Mesendoderm (in vitro differentiated cells): ENCODE results near the gene CLNS1A.

Source experiments
- DNase-seq: peaks from one replicate; pipeline ENCODE4 v3.0.0; 2013
- H2AK5ac ChIP-seq: 2 replicates; pipeline ENCODE4 v1.6.1; 2013; ENCODE audit warnings: low read length, inconsistent platforms
- H2BK120ac ChIP-seq: 2 replicates; pipeline ENCODE4 v1.6.1; 2013; ENCODE audit warnings: low read depth, mild to moderate bottlenecking, low read length, moderate library complexity, mixed read lengths
- H2BK15ac ChIP-seq: replicated peaks from 2 replicates; pipeline ENCODE4 v1.6.1; 2013; ENCODE audit warnings: low read depth, mild to moderate bottlenecking, moderate library complexity
- H2BK5ac ChIP-seq: 2 replicates; pipeline ENCODE4 v1.6.1; 2013; ENCODE audit warnings: low read length, inconsistent platforms
- H3K18ac ChIP-seq: 2 replicates; pipeline ENCODE4 v1.6.1; 2013; ENCODE audit warnings: mild to moderate bottlenecking, low read length, mixed read lengths
- H3K23ac ChIP-seq: one replicate; pipeline ENCODE4 v1.6.1; 2013; ENCODE audit warnings: low read length
- H3K27ac ChIP-seq: 2 replicates; pipeline ENCODE4 v1.5.1; 2013; ENCODE audit warnings: low read depth, mild to moderate bottlenecking, inconsistent platforms, low read length, moderate library complexity
- H3K27me3 ChIP-seq: 2 replicates; pipeline ENCODE4 v1.6.1; 2013; ENCODE audit warnings: low read length, control low read depth, mild to moderate bottlenecking, inconsistent platforms; ENCODE audit not compliant: insufficient read depth, poor library complexity
- H3K36me3 ChIP-seq: 2 replicates; pipeline ENCODE4 v1.6.1; 2013; ENCODE audit warnings: low read length, inconsistent platforms; ENCODE audit not compliant: control insufficient read depth, insufficient read depth
- H3K4ac ChIP-seq: one replicate; pipeline ENCODE4 v1.6.1; 2013; ENCODE audit warnings: low read depth, mild to moderate bottlenecking, low read length, moderate library complexity
- H3K4me1 ChIP-seq: 2 replicates; pipeline ENCODE4 v1.6.1; 2013; ENCODE audit warnings: low read depth, low read length, inconsistent platforms; ENCODE audit not compliant: control insufficient read depth
- H3K4me2 ChIP-seq: 2 replicates; pipeline ENCODE4 v1.6.1; 2013; ENCODE audit warnings: low read length
- H3K4me3 ChIP-seq: 2 replicates; pipeline ENCODE4 v1.5.1; 2013; ENCODE audit warnings: mild to moderate bottlenecking, low read length
- H3K56ac ChIP-seq: one replicate; pipeline ENCODE4 v1.6.1; 2013; ENCODE audit warnings: low read length
- H3K79me1 ChIP-seq: 2 replicates; pipeline ENCODE4 v1.6.1; 2013; ENCODE audit warnings: low read length, inconsistent platforms
- H3K79me2 ChIP-seq: 2 replicates; pipeline ENCODE4 v1.6.1; 2013; ENCODE audit warnings: mild to moderate bottlenecking, low read length; ENCODE audit not compliant: control insufficient read depth, insufficient read depth
- H3K9ac ChIP-seq: 2 replicates; pipeline ENCODE4 v1.6.1; 2013; ENCODE audit warnings: low read length, inconsistent platforms
- H4K5ac ChIP-seq: one replicate; pipeline ENCODE4 v1.6.1; 2013; ENCODE audit warnings: low read length
- H4K8ac ChIP-seq: one replicate; pipeline ENCODE4 v1.6.1; 2013; ENCODE audit warnings: low read depth, mild to moderate bottlenecking, control low read depth, low read length, moderate library complexity
- WGBS: extraction: QIAGEN DNeasy Blood & Tissue Kit; methylation state at CpG from one replicate; pipeline ENCODE4 v1.1.7; 2013; ENCODE audit warnings: low lambda C conversion rate, missing lambda C conversion rate; ENCODE audit not compliant: insufficient coverage; ENCODE audit errors: extremely low coverage; 5-methylcytosine and 5-hydroxymethylcytosine counted together

Gene CLNS1A

GRCh38 chr11:77656362-77656761 is 18.8 kb upstream of the CLNS1A start:
- Histone ChIP-seq H3K27me3 (no peaks in the 10 kb centered on the region), H3K56ac (no peak overlapping the region), H3K36me3 (no peaks in the 10 kb centered on the region), H3K27ac (no peak overlapping the region), H3K23ac (no peak overlapping the region), H4K5ac (no peak overlapping the region), H2BK5ac (no peak overlapping the region), H3K18ac (no peak overlapping the region), H3K79me2 (no peaks in the 10 kb centered on the region), H3K4me1 (no peaks in the 10 kb centered on the region), H3K4ac (no peak overlapping the region), H3K4me2 (no peak overlapping the region), H4K8ac (no peak overlapping the region), H3K79me1 (no peaks in the 10 kb centered on the region), H3K9ac (no peak overlapping the region), H2BK15ac (no peak overlapping the region), H3K4me3 (no peak overlapping the region), H2BK120ac (no peak overlapping the region), H2AK5ac (no peak overlapping the region)
- no CpG with 5 or more reads among the region's 7 CpGs for WGBS
- peak; percentile 49 for DNase-seq

- Histone ChIP-seq H3K23ac (no peak overlapping the region), H2AK5ac (no peak overlapping the region), H4K5ac (no peak overlapping the region), H2BK5ac (no peak overlapping the region), H3K79me2 (no peaks in the 10 kb centered on the region), H3K4me2 (no peak overlapping the region), H3K9ac (no peak overlapping the region), H3K27ac (no peak overlapping the region), H3K36me3 (no peaks in the 10 kb centered on the region), H3K4me3 (no peak overlapping the region), H3K4ac (no peak overlapping the region), H3K18ac (no peak overlapping the region), H3K79me1 (no peaks in the 10 kb centered on the region), H4K8ac (no peak overlapping the region), H3K27me3 (no peaks in the 10 kb centered on the region), H2BK15ac (no peak overlapping the region), H3K56ac (no peak overlapping the region), H2BK120ac (no peak overlapping the region), H3K4me1 (no peaks in the 10 kb centered on the region)
- DNase-seq, result peak; percentile 25
- no CpG with 5 or more reads among the region's 4 CpGs for WGBS
These were observed 17.3 kb upstream of the CLNS1A start for GRCh38 chr11:77654770-77655434.

GRCh38 chr11:77650123-77650522 is 12.5 kb upstream of the CLNS1A start:
- no peaks in the 10 kb centered on the region for H3K4me1 ChIP-seq
- H3K4ac ChIP-seq, result no peak overlapping the region
- no peak overlapping the region for H2BK15ac ChIP-seq
- H3K27ac ChIP-seq, result no peak overlapping the region
- H3K18ac ChIP-seq, result no peak overlapping the region
- no peaks in the 10 kb centered on the region for H3K79me1 ChIP-seq
- no peak overlapping the region for H2BK120ac ChIP-seq
- no peak overlapping the region for H2BK5ac ChIP-seq
- no peaks in the 10 kb centered on the region for H3K36me3 ChIP-seq
- H3K79me2 ChIP-seq, result no peaks in the 10 kb centered on the region
- H3K27me3 ChIP-seq, result no peaks in the 10 kb centered on the region
- H3K4me3 ChIP-seq, result no peak overlapping the region
- H2AK5ac ChIP-seq, result no peak overlapping the region
- no peak overlapping the region for H4K8ac ChIP-seq
- H4K5ac ChIP-seq, result no peak overlapping the region
- H3K9ac ChIP-seq, result no peak overlapping the region
- DNase-seq, result no peak
- WGBS, result no CpG with 5 or more reads among the region's 3 CpGs
- no peak overlapping the region for H3K23ac ChIP-seq
- H3K4me2 ChIP-seq, result no peak overlapping the region
- H3K56ac ChIP-seq, result no peak overlapping the region

GRCh38 chr11:77647654-77648305 is 10.2 kb upstream of the CLNS1A start:
- Histone ChIP-seq H3K56ac (no peak overlapping the region), H3K79me1 (no peaks in the 10 kb centered on the region), H2BK15ac (no peak overlapping the region), H3K4me3 (no peak overlapping the region), H3K79me2 (no peaks in the 10 kb centered on the region), H3K27me3 (no peaks in the 10 kb centered on the region), H4K5ac (no peak overlapping the region), H3K4ac (no peak overlapping the region), H3K9ac (no peak overlapping the region), H2AK5ac (no peak overlapping the region), H3K18ac (no peak overlapping the region), H3K27ac (no peak overlapping the region), H2BK5ac (no peak overlapping the region), H4K8ac (no peak overlapping the region), H3K36me3 (no peaks in the 10 kb centered on the region), H3K4me2 (no peak overlapping the region), H2BK120ac (no peak overlapping the region), H3K23ac (no peak overlapping the region), H3K4me1 (no peaks in the 10 kb centered on the region)
- no CpG with 5 or more reads among the region's 3 CpGs for WGBS
- DNase-seq, result no peak

GRCh38 chr11:77644887-77645286 is 7.3 kb upstream of the CLNS1A start:
- Histone ChIP-seq H2AK5ac (no peak overlapping the region), H4K5ac (no peak overlapping the region), H3K79me2 (no peaks in the 10 kb centered on the region), H3K79me1 (no peaks in the 10 kb centered on the region), H3K27me3 (no peaks in the 10 kb centered on the region), H3K4me1 (no peaks in the 10 kb centered on the region), H3K4ac (no peak overlapping the region), H3K23ac (no peak overlapping the region), H4K8ac (no peak overlapping the region), H3K36me3 (no peaks in the 10 kb centered on the region), H2BK120ac (no peak overlapping the region), H3K27ac (no peak overlapping the region), H3K4me2 (no peak overlapping the region), H2BK5ac (no peak overlapping the region), H3K56ac (no peak overlapping the region), H3K9ac (no peak overlapping the region), H3K4me3 (no peak overlapping the region), H2BK15ac (no peak overlapping the region), H3K18ac (no peak overlapping the region)
- WGBS, result no CpG with 5 or more reads among the region's 1 CpG
- no peak for DNase-seq

- Histone ChIP-seq H3K56ac (no peak overlapping the region), H2BK5ac (no peak overlapping the region), H3K27ac (no peak overlapping the region), H3K36me3 (no peaks in the 10 kb centered on the region), H2BK120ac (no peak overlapping the region), H2AK5ac (no peak overlapping the region), H3K18ac (no peak overlapping the region), H2BK15ac (no peak overlapping the region), H3K27me3 (no peaks in the 10 kb centered on the region), H4K8ac (no peak overlapping the region), H4K5ac (no peak overlapping the region), H3K4me2 (no peak overlapping the region), H3K79me2 (peaks cover 2% of the 10 kb centered on the region), H3K4ac (no peak overlapping the region), H3K23ac (no peak overlapping the region), H3K9ac (no peak overlapping the region), H3K4me3 (no peak overlapping the region), H3K4me1 (peaks cover 2% of the 10 kb centered on the region), H3K79me1 (no peaks in the 10 kb centered on the region)
- no peak for DNase-seq
- no CpG with 5 or more reads among the region's 2 CpGs for WGBS
These were observed 4.6 kb upstream of the CLNS1A start for GRCh38 chr11:77642228-77642627.
